Sigmoid colon (tissue), 4 donors: ENCODE data around the gene ZBED4.

Experiments used
- EP300 ChIP-seq, 4 donors: sonication (generic); formaldehyde crosslinking; IDR thresholded peaks; one replicate each; pipeline ENCODE4 v1.6.1; 2017; ENCODE audit warnings: antibody characterized with exemption in 4 of 4
- POLR2A ChIP-seq, 2 donors: fragments of 450-650 bp; IDR thresholded peaks; one replicate each; pipeline ENCODE4 v1.6.1; 2016; ENCODE audit warnings: antibody characterized with exemption in 2 of 2, mild to moderate bottlenecking in 2 of 2, moderate library complexity in 2 of 2
- POLR2AphosphoS5 ChIP-seq, 4 donors: sonication (generic); formaldehyde crosslinking; IDR thresholded peaks; one replicate each; pipeline ENCODE4 v1.6.1; 2017; ENCODE audit warnings: antibody characterized with exemption in 4 of 4
- TF ChIP-seq, protein P1 (sequence below), 4 experiments: fragments of 450-650 bp in 3 of 4; fragments of 200-600 bp in 1 of 4; IDR thresholded peaks; one replicate each; pipeline ENCODE4 v1.5.1; 2016 to 2019; ENCODE audit warnings: antibody characterized with exemption in 4 of 4, mild to moderate bottlenecking in 3 of 4, moderate library complexity in 2 of 4

DNA sequence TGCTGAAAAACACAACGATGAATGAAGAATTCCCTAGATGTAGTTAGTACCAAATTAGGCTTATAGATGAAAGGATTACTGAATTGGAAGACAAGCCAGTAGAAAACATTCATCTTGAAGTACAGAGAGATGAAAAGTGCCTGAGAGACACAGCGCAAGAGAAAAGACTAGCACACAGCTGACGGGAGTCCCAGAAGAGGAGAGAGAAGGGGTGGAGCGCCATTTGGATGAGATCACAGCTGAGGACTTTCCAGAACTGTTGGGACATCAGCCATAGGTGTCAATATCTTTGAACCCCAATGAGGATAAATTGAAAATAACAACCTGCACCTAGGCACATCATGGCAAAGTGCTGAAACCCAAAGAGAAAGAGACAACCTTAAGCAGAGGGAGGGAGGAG lies 39.4 kb downstream of the ZBED4 start:
- TF ChIP-seq, protein P1, sequence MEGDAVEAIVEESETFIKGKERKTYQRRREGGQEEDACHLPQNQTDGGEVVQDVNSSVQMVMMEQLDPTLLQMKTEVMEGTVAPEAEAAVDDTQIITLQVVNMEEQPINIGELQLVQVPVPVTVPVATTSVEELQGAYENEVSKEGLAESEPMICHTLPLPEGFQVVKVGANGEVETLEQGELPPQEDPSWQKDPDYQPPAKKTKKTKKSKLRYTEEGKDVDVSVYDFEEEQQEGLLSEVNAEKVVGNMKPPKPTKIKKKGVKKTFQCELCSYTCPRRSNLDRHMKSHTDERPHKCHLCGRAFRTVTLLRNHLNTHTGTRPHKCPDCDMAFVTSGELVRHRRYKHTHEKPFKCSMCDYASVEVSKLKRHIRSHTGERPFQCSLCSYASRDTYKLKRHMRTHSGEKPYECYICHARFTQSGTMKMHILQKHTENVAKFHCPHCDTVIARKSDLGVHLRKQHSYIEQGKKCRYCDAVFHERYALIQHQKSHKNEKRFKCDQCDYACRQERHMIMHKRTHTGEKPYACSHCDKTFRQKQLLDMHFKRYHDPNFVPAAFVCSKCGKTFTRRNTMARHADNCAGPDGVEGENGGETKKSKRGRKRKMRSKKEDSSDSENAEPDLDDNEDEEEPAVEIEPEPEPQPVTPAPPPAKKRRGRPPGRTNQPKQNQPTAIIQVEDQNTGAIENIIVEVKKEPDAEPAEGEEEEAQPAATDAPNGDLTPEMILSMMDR (IDR thresholded peaks at IDR 0.05) = no peak
- TF ChIP-seq POLR2A (IDR thresholded peaks at IDR 0.05) (no peak), POLR2AphosphoS5 (IDR thresholded peaks at IDR 0.05) (no peak), EP300 (IDR thresholded peaks at IDR 0.05) (no peak)
